Left lung (tissue), 10 donors: ENCODE results near the gene DENND6B. TPM values are rescaled to one million over a fixed set of nuclear protein-coding genes. Genes with fewer than 3 reads are reported as not detected.

Experiments
- ATAC-seq: fragments of 200-7000 bp; cut with Tn5 transposase; one replicate; pipeline ENCODE4 v1.9.1; 2020; ENCODE audit warnings: moderate library complexity
- DNase-seq, 4 donors: peaks; one replicate each; pipeline ENCODE4 v3.0.0-alpha.2; 2013 to 2020
- H3K27ac ChIP-seq, 2 donors: fragments of 200-600 bp; sonication (generic) in 1 of 2; one replicate each; pipeline versions ENCODE4 v1.5.0 to v1.8.0; 2020 to 2021
- H3K27me3 ChIP-seq, 2 donors: fragments of 200-600 bp; sonication (generic) in 1 of 2; one replicate each; pipeline versions ENCODE4 v1.5.0 to v1.8.0; 2020 to 2021
- H3K36me3 ChIP-seq, 2 donors: fragments of 200-600 bp; sonication (generic) in 1 of 2; one replicate each; pipeline versions ENCODE4 v1.5.0 to v1.8.0; 2020 to 2021
- H3K4me1 ChIP-seq, 2 donors: fragments of 200-600 bp; one replicate each; pipeline ENCODE4 v1.8.0; 2021
- H3K4me3 ChIP-seq, 2 donors: fragments of 200-600 bp; sonication (generic) in 1 of 2; one replicate each; pipeline versions ENCODE4 v1.5.0 to v1.8.0; 2020 to 2021; ENCODE audit warnings: mild to moderate bottlenecking in 1 of 2
- H3K9me3 ChIP-seq, 2 donors: fragments of 200-600 bp; sonication (generic) in 1 of 2; one replicate each; pipeline versions ENCODE4 v1.5.0 to v1.8.0; 2020 to 2021
- CTCF ChIP-seq, 2 donors: fragments of 200-600 bp; sonication (generic) in 1 of 2; IDR thresholded peaks; one replicate each; pipeline versions ENCODE4 v1.5.0 to v1.8.0; 2021; ENCODE audit warnings: antibody characterized with exemption in 2 of 2
- intact Hi-C, 2 donors: fragments of 100-400 bp; cut with DNase I; formaldehyde crosslinking; loops; one replicate each; pipeline versions ENCODE4 v1.11.2 to v1.14.2; 2022
- polyA plus RNA-seq, 6 donors: library from polyadenylated mRNA; unstranded; fragments of 120-200 nt; gene quantifications; one replicate each; pipeline ENCODE4 v1.2.1, GENCODE V29; 2013; ENCODE audit not compliant: insufficient read length in 6 of 6
- total RNA-seq, 2 donors: library from RNA; stranded (reverse); fragmentation: NEBNext Ultra II Directional; extraction: Animal tissue kit (Norgen Biotek cat#: 25700); gene quantifications; one replicate each; pipeline ENCODE4 v1.2.1, GENCODE V29; 2021
- donor health status: DM: no; HTN: yes; CAD: no.
- donor health status: DM: no; HTN: no; CAD: no.

Gene DENND6B
- total and polyA plus RNA-seq, 8 donors = 7.3 to 18.8 (median 12.1) TPM

- Histone ChIP-seq H3K36me3 (peaks cover 0 to 4% of the 10 kb centered on the region in 2 donors), H3K4me1 (peaks cover 5 to 48% of the 10 kb centered on the region in 2 donors), H3K9me3 (no peaks in the 10 kb centered on the region), H3K27me3 (peaks cover 0 to 76% of the 10 kb centered on the region in 2 donors), H3K27ac (no peak overlapping the region), H3K4me3 (no peak overlapping the region)
- ATAC-seq (no peak), DNase-seq (no peak)
- no peak for TF ChIP-seq CTCF (IDR thresholded peaks at IDR 0.05)
- intact Hi-C loops = no loop called here
Measured at GRCh38 chr22:50264104-50264745, 62.6 kb downstream of the DENND6B start.

GRCh38 chr22:50262973-50263617 is 63.7 kb downstream of the DENND6B start:
- no peaks in the 10 kb centered on the region for H3K9me3 ChIP-seq
- no peak overlapping the region for H3K4me3 ChIP-seq
- intact Hi-C loops = no loop called here
- H3K27me3 ChIP-seq = peaks cover 0 to 72% of the 10 kb centered on the region in 2 donors
- TF ChIP-seq CTCF (IDR thresholded peaks at IDR 0.05) = no peak
- H3K36me3 ChIP-seq = peaks cover 0 to 4% of the 10 kb centered on the region in 2 donors
- no peak for ATAC-seq
- peaks cover 4 to 37% of the 10 kb centered on the region in 2 donors for H3K4me1 ChIP-seq
- no peak for DNase-seq
- H3K27ac ChIP-seq = no peak overlapping the region

- peaks cover 0 to 31% of the 10 kb centered on the region in 2 donors for H3K4me1 ChIP-seq
- H3K4me3 ChIP-seq = no peak overlapping the region
- TF ChIP-seq CTCF (IDR thresholded peaks at IDR 0.05) = no peak
- ATAC-seq = no peak
- H3K9me3 ChIP-seq = no peaks in the 10 kb centered on the region
- H3K27me3 ChIP-seq = peaks cover 0 to 66% of the 10 kb centered on the region in 2 donors
- no peak overlapping the region for H3K27ac ChIP-seq
- no peak for DNase-seq
- H3K36me3 ChIP-seq = peaks cover 0 to 4% of the 10 kb centered on the region in 2 donors
- intact Hi-C loops = no loop called here
Measured at GRCh38 chr22:50262460-50262911, 64.3 kb downstream of the DENND6B start.

GRCh38 chr22:50261615-50262459 is 65.0 kb downstream of the DENND6B start, which contains the start of gene MAPK12:
TSS of gene MAPK12 (minus strand) at chr22:50261683. CDS start at chr22:50261509, 174 bp downstream.
- no peak for TF ChIP-seq CTCF (IDR thresholded peaks at IDR 0.05)

More at GRCh38 chr22:50261615-50262459, 65.0 kb downstream of the DENND6B start, which contains the start of gene MAPK12:
- DNase-seq (peak in 1 of 4 donors; percentile 60), ATAC-seq (peak; percentile 53)
- peaks cover 0 to 26% of the 10 kb centered on the region in 2 donors for H3K4me1 ChIP-seq
- no peak within 1 kb of the TSS for H3K27ac ChIP-seq
- H3K9me3 ChIP-seq = no peaks in the 10 kb centered on the region
- H3K36me3 ChIP-seq = peaks cover 0 to 4% of the 10 kb centered on the region in 2 donors
- H3K27me3 ChIP-seq = peaks cover 0 to 60% of the 10 kb centered on the region in 2 donors
- peak within 1 kb of the TSS; percentile 47 to 53 for H3K4me3 ChIP-seq
- intact Hi-C loops = no loop called here
